Adrenal gland (tissue), 12 donors: ENCODE data around the gene OR56A1. TPM values are rescaled to one million over a fixed set of nuclear protein-coding genes. Genes with fewer than 3 reads are reported as not detected.

Source experiments
- DNase-seq, 7 donors: peaks; one replicate each; pipeline ENCODE4 v3.0.0-alpha.2; 2019 to 2020
- H3K27ac ChIP-seq, 5 donors: fragments of 200-600 bp; sonication (generic) in 4 of 5; 1 replicate in 3 of 5; 2 replicates in 2 of 5; pipeline versions ENCODE4 v1.5.1 to v1.8.0; 2016 to 2020; ENCODE audit warnings: mild to moderate bottlenecking in 1 of 5
- H3K27me3 ChIP-seq: fragments of 200-600 bp; 2 replicates; pipeline ENCODE4 v1.8.0; 2021
- H3K36me3 ChIP-seq, 2 donors: fragments of 200-600 bp; replicated peaks in 1 of 2; 1 replicate in 1 of 2; 2 replicates in 1 of 2; pipeline versions ENCODE4 v1.5.1 to v1.8.0; 2018 to 2022
- H3K4me1 ChIP-seq, 2 donors: fragments of 200-600 bp; replicated peaks in 1 of 2; 1 replicate in 1 of 2; 2 replicates in 1 of 2; pipeline versions ENCODE4 v1.5.1 to v1.8.0; 2018 to 2021
- H3K4me3 ChIP-seq, 4 donors: fragments of 200-600 bp; sonication (generic) in 3 of 4; one replicate each; pipeline ENCODE4 v1.5.1; 2016 to 2018
- H3K9me3 ChIP-seq, 3 donors: fragments of 200-600 bp; sonication (generic) in 1 of 3; replicated peaks in 1 of 3; 1 replicate in 2 of 3; 2 replicates in 1 of 3; pipeline versions ENCODE4 v1.5.1 to v1.8.0; 2016 to 2021
- POLR2A ChIP-seq, 2 donors: fragments of 450-650 bp; IDR thresholded peaks; one replicate each; pipeline ENCODE4 v1.6.1; 2017; ENCODE audit warnings: antibody characterized with exemption in 2 of 2, mild to moderate bottlenecking in 2 of 2, moderate library complexity in 1 of 2
- WGBS, 4 donors: extraction: QIAGEN DNeasy Blood & Tissue Kit in 2 of 4; methylation state at CpG; one replicate each; pipeline versions ENCODE4 v1.1.5 to v1.1.7; 2013 to 2017; 5-methylcytosine and 5-hydroxymethylcytosine counted together
- intact Hi-C, 2 donors: fragments of 100-400 bp; cut with DNase I; formaldehyde crosslinking; loops; one replicate each; pipeline versions ENCODE4 v1.14.1 to v1.15.0; 2022 to 2023
- polyA plus RNA-seq, 3 donors: library from polyadenylated mRNA; stranded (reverse); fragments of 200-250 nt in 2 of 3; fragments of 350-450 nt in 1 of 3; fragmentation: Illumina TruSeq in 1 of 3; extraction: RNeasy Lipid Tissue Mini Kit (QIAGEN cat#74804) in 1 of 3; gene quantifications; one replicate each; pipeline ENCODE4 v1.2.3, GENCODE V29; 2013 to 2014
- total RNA-seq, 9 donors: library from RNA; depleted of rRNA in 4 of 9; stranded (reverse); fragments of >200 nt in 4 of 9; fragments of 120-200 nt in 1 of 9; fragmentation: NEBNext Ultra II Directional in 1 of 9; extraction: Animal tissue kit (Norgen Biotek cat#: 25700) in 1 of 9; gene quantifications; one replicate each; pipeline versions ENCODE4 v1.1.0 to v1.2.4, GENCODE V29; 2013 to 2023
- TF ChIP-seq, protein P1 (sequence below), 6 experiments: fragments of 450-650 bp in 4 of 6; fragments of 200-600 bp in 2 of 6; sonication (generic) in 1 of 6; IDR thresholded peaks; 1 replicate in 5 of 6; 2 replicates in 1 of 6; pipeline versions ENCODE4 v1.5.1 to v1.8.0; 2016 to 2021; ENCODE audit warnings: antibody characterized with exemption in 6 of 6, mild to moderate bottlenecking in 2 of 6, moderate library complexity in 1 of 6
- donor health status: healthy with polysubstance abuse.
- donor health status: Bipolar disorder and iron deficiency.
- donor health status: DM: yes; HTN: yes; CAD: no.
- donor health status: DM: no; HTN: no; CAD: no.
- donor health status: DM: no; HTN: no; CAD: no.
- donor health status: DM: yes; HTN: yes; CAD: no.

OR56A1 gene
- total and polyA plus RNA-seq, 12 donors, result 0.06 TPM; not detected in 11

DNA sequence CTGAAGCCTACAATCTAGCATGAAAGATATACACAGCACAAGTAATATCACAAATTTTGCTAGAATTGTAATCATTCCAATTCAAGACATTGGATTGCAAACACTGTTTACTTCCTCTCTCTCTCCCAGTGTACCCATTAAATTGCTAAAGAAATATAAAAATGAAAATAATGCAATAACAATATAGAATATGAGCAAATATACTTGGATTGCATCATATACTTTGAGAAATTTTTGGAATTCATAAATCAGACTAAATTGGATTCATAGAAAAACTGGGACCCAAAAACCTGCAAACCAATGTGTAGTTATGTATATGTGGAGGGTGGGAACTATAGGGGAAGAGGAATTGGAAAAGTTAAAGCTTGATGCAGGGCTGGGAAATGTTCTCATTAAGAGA lies 25.0 kb upstream of the OR56A1 start:
- Histone ChIP-seq H3K36me3 (no peaks in the 10 kb centered on the region), H3K9me3 (no peaks in the 10 kb centered on the region), H3K27me3 (no peaks in the 10 kb centered on the region), H3K4me3 (no peak overlapping the region), H3K4me1 (no peaks in the 10 kb centered on the region), H3K27ac (no peak overlapping the region)
- no peak for DNase-seq
- intact Hi-C loops, result no loop called here
- TF ChIP-seq, protein P1, sequence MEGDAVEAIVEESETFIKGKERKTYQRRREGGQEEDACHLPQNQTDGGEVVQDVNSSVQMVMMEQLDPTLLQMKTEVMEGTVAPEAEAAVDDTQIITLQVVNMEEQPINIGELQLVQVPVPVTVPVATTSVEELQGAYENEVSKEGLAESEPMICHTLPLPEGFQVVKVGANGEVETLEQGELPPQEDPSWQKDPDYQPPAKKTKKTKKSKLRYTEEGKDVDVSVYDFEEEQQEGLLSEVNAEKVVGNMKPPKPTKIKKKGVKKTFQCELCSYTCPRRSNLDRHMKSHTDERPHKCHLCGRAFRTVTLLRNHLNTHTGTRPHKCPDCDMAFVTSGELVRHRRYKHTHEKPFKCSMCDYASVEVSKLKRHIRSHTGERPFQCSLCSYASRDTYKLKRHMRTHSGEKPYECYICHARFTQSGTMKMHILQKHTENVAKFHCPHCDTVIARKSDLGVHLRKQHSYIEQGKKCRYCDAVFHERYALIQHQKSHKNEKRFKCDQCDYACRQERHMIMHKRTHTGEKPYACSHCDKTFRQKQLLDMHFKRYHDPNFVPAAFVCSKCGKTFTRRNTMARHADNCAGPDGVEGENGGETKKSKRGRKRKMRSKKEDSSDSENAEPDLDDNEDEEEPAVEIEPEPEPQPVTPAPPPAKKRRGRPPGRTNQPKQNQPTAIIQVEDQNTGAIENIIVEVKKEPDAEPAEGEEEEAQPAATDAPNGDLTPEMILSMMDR (IDR thresholded peaks at IDR 0.05), result no peak
- no peak for TF ChIP-seq POLR2A (IDR thresholded peaks at IDR 0.05)

DNA sequence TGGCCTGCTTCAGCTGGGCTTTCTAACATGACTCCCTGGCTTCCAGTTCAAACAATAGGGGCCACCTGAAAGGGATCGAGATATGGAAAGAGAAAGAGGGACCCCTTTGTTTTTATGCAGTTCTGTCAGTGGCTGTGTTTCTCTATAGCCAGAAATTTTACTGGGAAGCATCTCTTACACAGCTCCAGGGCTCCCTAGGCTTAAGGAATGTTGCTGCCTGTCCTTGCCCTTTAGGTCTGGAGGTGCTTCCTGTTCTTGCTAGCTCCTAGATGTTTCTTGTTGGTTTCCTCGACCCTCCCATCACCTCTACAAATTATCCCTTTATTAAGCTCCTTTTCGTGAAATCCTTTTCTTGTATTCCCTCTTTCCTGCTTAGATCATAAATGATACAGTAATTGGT lies 21.8 kb upstream of the OR56A1 start:
- Histone ChIP-seq H3K27ac (no peak overlapping the region), H3K27me3 (no peaks in the 10 kb centered on the region), H3K36me3 (no peaks in the 10 kb centered on the region), H3K4me3 (no peak overlapping the region), H3K4me1 (no peaks in the 10 kb centered on the region), H3K9me3 (no peaks in the 10 kb centered on the region)
- no peak for TF ChIP-seq POLR2A (IDR thresholded peaks at IDR 0.05)
- TF ChIP-seq, protein P1 (IDR thresholded peaks at IDR 0.05), result no peak
- no peak for DNase-seq
- intact Hi-C loops, result no loop called here
- 55 to 73% (median 63%) methylated on average over 3 of the region's 3 CpGs for WGBS, 4 donors

GRCh38 chr11:6040874-6041273 lies 10.3 kb upstream of the OR56A1 start:
- no peak for DNase-seq
- H3K27ac ChIP-seq, result no peak overlapping the region
- TF ChIP-seq POLR2A (IDR thresholded peaks at IDR 0.05), result no peak
- TF ChIP-seq, protein P1 (IDR thresholded peaks at IDR 0.05), result no peak
- intact Hi-C loops, result no loop called here
- no peaks in the 10 kb centered on the region for H3K4me1 ChIP-seq
- H3K36me3 ChIP-seq, result no peaks in the 10 kb centered on the region
- no peaks in the 10 kb centered on the region for H3K9me3 ChIP-seq
- H3K27me3 ChIP-seq, result no peaks in the 10 kb centered on the region
- WGBS, 4 donors, result 39 to 46% (median 43%) methylated on average over 4 of the region's 4 CpGs
- H3K4me3 ChIP-seq, result no peak overlapping the region

DNA sequence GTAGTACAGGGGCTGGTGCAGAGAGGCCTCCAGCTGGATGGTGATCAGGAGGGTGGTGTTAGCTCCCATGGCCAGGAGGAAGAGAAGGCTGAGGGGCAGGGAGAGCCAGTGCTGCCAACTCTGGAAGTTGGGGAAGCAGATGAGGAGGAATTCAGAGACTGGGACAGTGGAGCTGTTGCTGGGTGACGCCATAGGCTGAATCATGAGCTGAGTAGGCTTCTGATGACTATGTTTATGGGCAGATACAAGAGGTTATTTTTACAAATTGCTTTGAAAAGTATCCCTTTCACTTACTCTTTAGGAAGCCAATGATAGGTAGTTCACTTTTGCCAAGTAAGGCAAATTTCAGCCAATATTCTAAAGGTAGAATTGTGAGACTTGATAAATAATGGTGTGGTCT lies 3.1 kb downstream of the OR56A1 start:
- Histone ChIP-seq H3K36me3 (no peaks in the 10 kb centered on the region), H3K4me3 (no peak overlapping the region), H3K27ac (no peak overlapping the region), H3K4me1 (no peaks in the 10 kb centered on the region), H3K9me3 (no peaks in the 10 kb centered on the region), H3K27me3 (no peaks in the 10 kb centered on the region)
- no peak for DNase-seq
- 86 to 93% (median 88%) methylated on average over 1 of the region's 1 CpG for WGBS, 4 donors
- TF ChIP-seq, protein P1 (IDR thresholded peaks at IDR 0.05), result no peak
- no peak for TF ChIP-seq POLR2A (IDR thresholded peaks at IDR 0.05)
- intact Hi-C loops, result loop anchor here (10.0 kb wide), 3 partner anchors 277 to 327 kb away; no protein-coding TSS in a partner anchor
